Nephron progenitor cell (in vitro differentiated cells): ENCODE data around the gene ERICH3.

ENCODE experiments used
- DNase-seq: peaks from one replicate; pipeline ENCODE4 v3.0.0; 2021
- H3K27ac Mint-ChIP-seq: 2 replicates; pipeline ENCODE4 v1.8.0; 2021; ENCODE audit warnings: mild to moderate bottlenecking, moderate library complexity, mixed read lengths
- H3K27me3 Mint-ChIP-seq: 2 replicates; pipeline ENCODE4 v1.8.0; 2021; ENCODE audit warnings: mild to moderate bottlenecking, low read depth, mixed read lengths; ENCODE audit not compliant: poor library complexity
- H3K36me3 Mint-ChIP-seq: 2 replicates; pipeline ENCODE4 v1.8.0; 2021; ENCODE audit warnings: low read depth, mixed read lengths
- H3K4me1 Mint-ChIP-seq: 2 replicates; pipeline ENCODE4 v1.8.0; 2021; ENCODE audit warnings: mixed read lengths
- H3K4me3 Mint-ChIP-seq: 2 replicates; pipeline ENCODE4 v1.8.0; 2021; ENCODE audit warnings: mild to moderate bottlenecking, moderate library complexity, mixed read lengths
- H3K9me3 Mint-ChIP-seq: 2 replicates; pipeline ENCODE4 v1.8.0; 2021; ENCODE audit warnings: mild to moderate bottlenecking, moderate library complexity, mixed read lengths
- CTCF ChIP-seq: fragments of 200-600 bp; sonication (generic); IDR thresholded peaks from 2 replicates; pipeline ENCODE4 v1.5.0; 2021; ENCODE audit warnings: antibody characterized with exemption

Gene ERICH3

DNA sequence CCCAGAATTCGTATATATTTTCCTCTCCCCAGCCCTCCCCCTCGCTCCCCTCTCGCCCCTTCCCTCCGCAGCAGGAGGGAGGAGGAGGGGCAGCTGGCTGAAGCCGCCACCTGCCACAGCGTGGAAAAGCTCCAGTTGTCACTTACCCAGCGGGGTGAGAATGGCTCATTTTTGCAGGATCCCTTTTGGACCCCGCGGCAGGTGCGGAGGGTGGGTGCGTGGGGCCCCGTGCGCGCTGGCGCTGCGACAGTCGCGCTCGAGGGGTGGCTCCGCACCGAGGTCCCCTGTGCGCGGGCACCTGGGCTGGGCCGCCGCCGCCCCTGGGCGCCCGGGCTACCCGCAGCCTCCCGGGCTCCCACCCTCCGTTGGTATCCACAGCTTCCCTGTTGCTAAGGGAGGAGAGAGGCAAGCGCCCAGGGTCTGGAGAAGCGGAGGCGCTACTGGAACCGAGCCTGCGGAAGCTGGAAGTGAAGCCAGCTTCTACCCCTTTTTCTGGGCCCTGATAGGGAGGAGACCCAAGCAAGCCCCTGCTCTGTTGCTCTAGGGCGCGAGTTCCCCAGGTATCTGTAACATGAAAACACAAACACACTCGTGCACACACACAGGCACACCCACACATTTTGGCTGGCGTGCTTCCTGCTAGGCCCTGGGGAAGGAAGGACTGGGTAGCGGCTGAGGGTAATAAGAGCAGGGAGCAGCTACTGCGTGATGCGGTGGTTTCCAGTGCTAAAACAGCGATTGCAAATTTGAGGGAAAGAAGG is at the start of gene ERICH3:
Gene ERICH3 (minus strand): TSS at position 442 of the 761 bp plus-strand sequence. CDS start 273 bp downstream, at position 169.
- peaks cover 11% of the 10 kb centered on the region for H3K36me3 Mint-ChIP-seq
- H3K4me3 Mint-ChIP-seq = peak within 1 kb of the TSS; percentile 75
- H3K27ac Mint-ChIP-seq = no peak within 1 kb of the TSS
- no peak for TF ChIP-seq CTCF
- DNase-seq = peak; percentile 47
- H3K4me1 Mint-ChIP-seq = peaks cover 9% of the 10 kb centered on the region
- no peaks in the 10 kb centered on the region for H3K27me3 Mint-ChIP-seq
- peaks cover 25% of the 10 kb centered on the region for H3K9me3 Mint-ChIP-seq

DNA sequence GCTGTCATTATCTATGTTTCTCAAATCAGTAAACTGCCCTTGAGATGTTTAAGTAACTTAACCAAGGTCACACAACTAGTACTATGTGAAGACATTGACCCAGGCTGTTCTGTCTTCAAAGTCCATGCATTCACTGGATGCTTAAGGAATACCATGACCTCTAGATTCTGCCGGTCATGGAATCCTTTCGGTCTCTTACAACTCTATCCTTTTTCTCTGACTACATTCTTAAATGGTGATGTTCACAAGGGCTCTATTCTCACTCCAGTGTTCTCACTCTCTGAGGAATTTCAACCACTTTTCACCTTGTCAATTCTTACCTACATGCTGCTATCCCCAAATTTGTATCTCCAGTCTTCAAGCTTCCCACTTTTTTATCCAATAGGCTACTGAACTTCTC is 44.0 kb upstream of the ERICH3 start:
- no peaks in the 10 kb centered on the region for H3K27me3 Mint-ChIP-seq
- TF ChIP-seq CTCF = no peak
- H3K27ac Mint-ChIP-seq = no peak overlapping the region
- no peak for DNase-seq
- H3K36me3 Mint-ChIP-seq = peaks cover 28% of the 10 kb centered on the region
- no peaks in the 10 kb centered on the region for H3K9me3 Mint-ChIP-seq
- peaks cover 11% of the 10 kb centered on the region for H3K4me1 Mint-ChIP-seq
- H3K4me3 Mint-ChIP-seq = no peak overlapping the region

DNA sequence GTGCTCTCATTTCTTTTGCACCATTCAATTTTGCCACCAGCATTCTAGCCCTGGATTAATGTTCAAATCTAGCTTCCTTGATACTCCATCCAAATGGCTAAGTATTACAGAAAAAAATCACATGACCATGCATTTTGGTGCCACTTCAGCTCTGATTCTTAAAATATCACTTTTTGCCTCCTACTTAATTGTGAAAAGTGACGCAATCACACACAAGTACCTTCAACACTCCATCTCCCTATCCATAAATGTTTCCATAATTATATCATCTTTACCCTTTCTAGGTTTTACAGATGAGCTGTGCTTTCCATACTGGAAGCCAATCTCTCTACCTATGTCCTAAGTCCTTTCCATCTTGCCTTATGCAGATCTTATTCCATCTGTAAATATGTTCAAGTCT is 43.2 kb upstream of the ERICH3 start:
- no peaks in the 10 kb centered on the region for H3K9me3 Mint-ChIP-seq
- H3K4me3 Mint-ChIP-seq = no peak overlapping the region
- DNase-seq = no peak
- H3K4me1 Mint-ChIP-seq = peaks cover 11% of the 10 kb centered on the region
- H3K27ac Mint-ChIP-seq = no peak overlapping the region
- H3K27me3 Mint-ChIP-seq = no peaks in the 10 kb centered on the region
- peaks cover 24% of the 10 kb centered on the region for H3K36me3 Mint-ChIP-seq
- no peak for TF ChIP-seq CTCF

DNA sequence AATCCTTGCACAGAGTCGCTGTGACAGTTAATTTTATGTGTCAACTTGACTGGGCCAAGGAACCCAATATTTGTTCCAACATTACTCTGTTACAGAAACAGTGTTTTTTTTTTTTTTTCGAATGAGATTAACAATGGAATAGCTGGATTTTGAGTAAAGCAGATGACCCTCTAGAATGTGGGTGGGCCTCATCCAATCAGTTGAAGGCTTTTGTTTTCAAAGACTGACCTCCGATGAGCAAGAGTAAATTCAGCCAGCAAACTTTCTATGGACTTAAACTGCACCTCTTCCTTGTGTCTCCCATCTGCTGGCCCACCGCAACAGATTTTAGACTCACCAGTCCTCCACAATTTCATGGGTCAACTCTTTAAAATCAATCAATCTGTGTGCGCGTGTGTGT is 42.2 kb upstream of the ERICH3 start:
- no peak for TF ChIP-seq CTCF
- peaks cover 23% of the 10 kb centered on the region for H3K36me3 Mint-ChIP-seq
- H3K4me3 Mint-ChIP-seq = no peak overlapping the region
- H3K9me3 Mint-ChIP-seq = no peaks in the 10 kb centered on the region
- H3K27ac Mint-ChIP-seq = no peak overlapping the region
- DNase-seq = no peak
- no peaks in the 10 kb centered on the region for H3K27me3 Mint-ChIP-seq
- H3K4me1 Mint-ChIP-seq = peaks cover 11% of the 10 kb centered on the region

DNA sequence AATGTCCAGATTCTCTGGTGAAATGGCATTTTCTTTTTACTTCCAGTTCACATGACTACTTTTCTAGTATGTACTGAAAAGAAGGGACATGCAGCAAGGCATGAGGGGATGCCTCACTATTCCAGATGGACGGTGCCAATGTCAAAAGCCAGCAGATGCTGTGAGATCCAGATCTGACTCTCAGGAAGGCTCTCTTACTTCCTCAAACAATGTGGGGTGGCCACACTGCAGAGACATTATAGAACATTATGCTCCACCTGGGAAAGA is 41.6 kb upstream of the ERICH3 start:
- H3K27me3 Mint-ChIP-seq = no peaks in the 10 kb centered on the region

More for the DNA sequence above, 41.6 kb upstream of the ERICH3 start:
- peaks cover 23% of the 10 kb centered on the region for H3K36me3 Mint-ChIP-seq
- H3K9me3 Mint-ChIP-seq = no peaks in the 10 kb centered on the region
- TF ChIP-seq CTCF = no peak
- peak overlapping the region; percentile 88 for H3K27ac Mint-ChIP-seq
- peaks cover 11% of the 10 kb centered on the region for H3K4me1 Mint-ChIP-seq
- no peak for DNase-seq
- no peak overlapping the region for H3K4me3 Mint-ChIP-seq
